Measurements from ENCODE around the gene CDC7.

DNA sequence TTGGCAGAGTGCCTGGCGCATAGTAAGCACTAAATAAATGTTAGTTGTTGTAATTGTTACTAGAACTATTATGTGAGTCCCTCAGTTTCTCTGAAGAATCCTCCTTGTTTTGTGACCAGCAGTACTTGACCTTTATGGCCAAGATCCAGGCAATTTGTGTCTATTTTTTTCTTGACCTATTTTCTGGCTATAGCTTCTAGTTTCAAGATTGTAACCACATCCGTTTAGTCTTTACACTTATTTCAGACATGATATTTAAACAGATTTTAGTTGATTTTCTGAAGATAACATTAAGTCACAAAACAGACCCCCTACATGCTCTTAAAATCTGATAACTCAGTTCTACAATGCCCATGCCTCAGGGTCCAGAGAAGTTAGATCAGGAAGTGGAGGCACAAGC lies 50.3 kb downstream of the CDC7 start:
- TF ChIP-seq, protein P1, sequence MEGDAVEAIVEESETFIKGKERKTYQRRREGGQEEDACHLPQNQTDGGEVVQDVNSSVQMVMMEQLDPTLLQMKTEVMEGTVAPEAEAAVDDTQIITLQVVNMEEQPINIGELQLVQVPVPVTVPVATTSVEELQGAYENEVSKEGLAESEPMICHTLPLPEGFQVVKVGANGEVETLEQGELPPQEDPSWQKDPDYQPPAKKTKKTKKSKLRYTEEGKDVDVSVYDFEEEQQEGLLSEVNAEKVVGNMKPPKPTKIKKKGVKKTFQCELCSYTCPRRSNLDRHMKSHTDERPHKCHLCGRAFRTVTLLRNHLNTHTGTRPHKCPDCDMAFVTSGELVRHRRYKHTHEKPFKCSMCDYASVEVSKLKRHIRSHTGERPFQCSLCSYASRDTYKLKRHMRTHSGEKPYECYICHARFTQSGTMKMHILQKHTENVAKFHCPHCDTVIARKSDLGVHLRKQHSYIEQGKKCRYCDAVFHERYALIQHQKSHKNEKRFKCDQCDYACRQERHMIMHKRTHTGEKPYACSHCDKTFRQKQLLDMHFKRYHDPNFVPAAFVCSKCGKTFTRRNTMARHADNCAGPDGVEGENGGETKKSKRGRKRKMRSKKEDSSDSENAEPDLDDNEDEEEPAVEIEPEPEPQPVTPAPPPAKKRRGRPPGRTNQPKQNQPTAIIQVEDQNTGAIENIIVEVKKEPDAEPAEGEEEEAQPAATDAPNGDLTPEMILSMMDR (IDR thresholded peaks at IDR 0.05): no peak
- no peak for TF ChIP-seq POLR2A (IDR thresholded peaks at IDR 0.05; ENCODE audit: low read depth)
- no peak for TF ChIP-seq EP300 (IDR thresholded peaks at IDR 0.05)

All from esophagus muscularis mucosa (tissue), 4 donors.